Mesendoderm (in vitro differentiated cells): ENCODE measurements around the gene XIRP1.

ENCODE experiments used
- DNase-seq: peaks from one replicate; pipeline ENCODE4 v3.0.0; 2013
- H2AK5ac ChIP-seq: 2 replicates; pipeline ENCODE4 v1.6.1; 2013; ENCODE audit warnings: low read length, inconsistent platforms
- H2BK120ac ChIP-seq: 2 replicates; pipeline ENCODE4 v1.6.1; 2013; ENCODE audit warnings: low read depth, mild to moderate bottlenecking, low read length, moderate library complexity, mixed read lengths
- H2BK15ac ChIP-seq: replicated peaks from 2 replicates; pipeline ENCODE4 v1.6.1; 2013; ENCODE audit warnings: low read depth, mild to moderate bottlenecking, moderate library complexity
- H2BK5ac ChIP-seq: 2 replicates; pipeline ENCODE4 v1.6.1; 2013; ENCODE audit warnings: low read length, inconsistent platforms
- H3K18ac ChIP-seq: 2 replicates; pipeline ENCODE4 v1.6.1; 2013; ENCODE audit warnings: mild to moderate bottlenecking, low read length, mixed read lengths
- H3K23ac ChIP-seq: one replicate; pipeline ENCODE4 v1.6.1; 2013; ENCODE audit warnings: low read length
- H3K27ac ChIP-seq: 2 replicates; pipeline ENCODE4 v1.5.1; 2013; ENCODE audit warnings: low read depth, mild to moderate bottlenecking, inconsistent platforms, low read length, moderate library complexity
- H3K27me3 ChIP-seq: 2 replicates; pipeline ENCODE4 v1.6.1; 2013; ENCODE audit warnings: low read length, control low read depth, mild to moderate bottlenecking, inconsistent platforms; ENCODE audit not compliant: insufficient read depth, poor library complexity
- H3K36me3 ChIP-seq: 2 replicates; pipeline ENCODE4 v1.6.1; 2013; ENCODE audit warnings: low read length, inconsistent platforms; ENCODE audit not compliant: control insufficient read depth, insufficient read depth
- H3K4ac ChIP-seq: one replicate; pipeline ENCODE4 v1.6.1; 2013; ENCODE audit warnings: low read depth, mild to moderate bottlenecking, low read length, moderate library complexity
- H3K4me1 ChIP-seq: 2 replicates; pipeline ENCODE4 v1.6.1; 2013; ENCODE audit warnings: low read depth, low read length, inconsistent platforms; ENCODE audit not compliant: control insufficient read depth
- H3K4me2 ChIP-seq: 2 replicates; pipeline ENCODE4 v1.6.1; 2013; ENCODE audit warnings: low read length
- H3K4me3 ChIP-seq: 2 replicates; pipeline ENCODE4 v1.5.1; 2013; ENCODE audit warnings: mild to moderate bottlenecking, low read length
- H3K56ac ChIP-seq: one replicate; pipeline ENCODE4 v1.6.1; 2013; ENCODE audit warnings: low read length
- H3K79me1 ChIP-seq: 2 replicates; pipeline ENCODE4 v1.6.1; 2013; ENCODE audit warnings: low read length, inconsistent platforms
- H3K79me2 ChIP-seq: 2 replicates; pipeline ENCODE4 v1.6.1; 2013; ENCODE audit warnings: mild to moderate bottlenecking, low read length; ENCODE audit not compliant: control insufficient read depth, insufficient read depth
- H3K9ac ChIP-seq: 2 replicates; pipeline ENCODE4 v1.6.1; 2013; ENCODE audit warnings: low read length, inconsistent platforms
- H4K5ac ChIP-seq: one replicate; pipeline ENCODE4 v1.6.1; 2013; ENCODE audit warnings: low read length
- H4K8ac ChIP-seq: one replicate; pipeline ENCODE4 v1.6.1; 2013; ENCODE audit warnings: low read depth, mild to moderate bottlenecking, control low read depth, low read length, moderate library complexity
- WGBS: extraction: QIAGEN DNeasy Blood & Tissue Kit; methylation state at CpG from one replicate; pipeline ENCODE4 v1.1.7; 2013; ENCODE audit warnings: low lambda C conversion rate, missing lambda C conversion rate; ENCODE audit not compliant: insufficient coverage; ENCODE audit errors: extremely low coverage; 5-methylcytosine and 5-hydroxymethylcytosine counted together

The XIRP1 gene

DNA sequence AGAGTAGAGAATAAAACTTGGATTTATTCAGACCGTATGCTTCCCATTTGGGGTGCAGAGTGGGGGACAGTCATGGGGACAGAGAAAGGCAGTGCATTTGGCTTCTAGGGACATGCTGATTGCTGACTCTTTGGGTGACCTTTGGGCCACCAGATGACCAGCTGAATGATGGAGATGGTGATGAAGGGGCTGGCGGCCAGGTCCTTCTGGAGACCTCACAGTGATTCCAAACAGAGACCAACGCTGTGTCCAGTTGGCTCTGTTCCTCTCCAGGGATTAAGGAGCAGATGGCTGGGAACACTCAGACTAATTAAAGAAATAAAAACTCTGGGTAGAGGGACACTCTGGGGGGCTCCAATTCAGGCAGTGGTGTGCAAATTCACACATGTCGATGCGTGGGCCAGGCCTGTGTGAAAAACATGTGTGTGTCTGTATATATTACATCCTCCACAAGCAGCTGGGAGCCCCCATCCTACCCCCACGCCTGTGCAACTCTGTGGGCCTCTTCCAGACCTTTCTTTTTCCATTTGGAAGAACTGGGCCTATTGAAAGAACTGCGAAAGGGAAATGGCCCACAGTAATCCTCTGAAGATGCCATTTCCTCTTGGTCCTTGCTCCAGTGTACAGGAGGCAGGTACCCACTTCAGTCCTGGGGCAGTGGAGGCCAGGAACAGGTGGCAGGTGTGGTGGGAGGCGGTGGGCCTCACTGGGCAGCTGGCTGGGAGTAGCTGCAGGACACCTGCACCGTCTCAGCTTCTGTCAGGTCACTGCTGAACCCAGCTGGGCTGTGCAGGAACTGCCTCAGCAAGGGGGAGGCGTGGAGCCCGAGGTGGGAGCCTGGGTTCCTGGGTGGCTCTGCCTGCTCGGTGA, 8.9 kb downstream of the XIRP1 start:
- H2BK120ac ChIP-seq = no peak overlapping the region
- no peaks in the 10 kb centered on the region for H3K79me1 ChIP-seq
- H4K8ac ChIP-seq = no peak overlapping the region
- no peak overlapping the region for H4K5ac ChIP-seq
- DNase-seq = no peak
- H2AK5ac ChIP-seq = no peak overlapping the region
- H3K23ac ChIP-seq = no peak overlapping the region
- H3K4me1 ChIP-seq = peaks cover 3% of the 10 kb centered on the region
- no peak overlapping the region for H3K56ac ChIP-seq
- H3K27me3 ChIP-seq = no peaks in the 10 kb centered on the region
- WGBS = no CpG with 5 or more reads among the region's 12 CpGs
- H3K27ac ChIP-seq = no peak overlapping the region
- H3K36me3 ChIP-seq = no peaks in the 10 kb centered on the region
- no peak overlapping the region for H2BK15ac ChIP-seq
- no peak overlapping the region for H3K4me3 ChIP-seq
- H3K4ac ChIP-seq = no peak overlapping the region
- no peak overlapping the region for H2BK5ac ChIP-seq
- H3K4me2 ChIP-seq = no peak overlapping the region
- H3K18ac ChIP-seq = no peak overlapping the region
- no peaks in the 10 kb centered on the region for H3K79me2 ChIP-seq
- H3K9ac ChIP-seq = no peak overlapping the region

DNA sequence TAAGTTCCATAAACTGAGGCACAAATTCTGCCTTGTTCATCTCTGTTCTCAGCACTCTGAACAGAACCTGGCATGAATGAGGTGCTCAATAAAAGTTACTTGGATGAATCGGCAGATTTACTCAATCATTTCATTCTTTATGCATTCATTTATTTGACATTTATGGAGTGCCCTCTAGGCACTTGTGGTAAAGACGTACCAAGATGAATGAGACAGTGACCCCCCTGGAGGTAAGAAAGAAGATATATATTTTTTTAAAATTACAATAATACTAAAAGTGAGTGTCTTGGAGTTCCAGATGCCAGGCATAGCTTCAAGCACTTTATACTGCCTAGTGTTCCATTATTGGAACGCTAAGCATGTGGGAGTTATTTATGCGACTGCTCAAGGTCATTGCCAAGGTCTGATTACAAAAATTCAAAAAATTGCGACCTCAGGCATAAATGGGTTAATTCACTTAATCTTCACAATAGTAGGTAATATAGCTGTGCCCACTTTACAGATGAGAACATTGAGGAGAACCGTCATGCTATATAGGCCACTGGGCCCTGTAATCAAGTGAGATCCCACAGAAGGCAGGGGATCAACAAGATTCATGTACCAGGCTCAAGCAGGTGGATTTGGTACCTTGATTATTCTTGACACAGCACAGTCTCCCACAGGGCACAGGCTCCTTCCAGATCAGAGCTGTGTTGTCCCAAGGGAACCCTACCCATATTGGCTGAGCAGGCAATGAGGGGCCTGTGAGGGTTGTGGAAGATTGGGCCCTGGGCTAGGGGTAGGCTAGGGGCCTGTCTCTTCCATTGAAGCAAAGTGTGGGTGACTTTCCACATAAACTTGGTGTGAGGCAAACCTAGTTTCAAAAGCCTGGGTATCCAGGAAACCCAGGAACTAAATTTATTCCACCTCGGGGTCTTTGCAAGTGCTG, 10.7 kb downstream of the XIRP1 start:
- Histone ChIP-seq H3K36me3 (no peaks in the 10 kb centered on the region), H2BK120ac (no peak overlapping the region), H3K4me3 (no peak overlapping the region), H2AK5ac (no peak overlapping the region), H2BK5ac (no peak overlapping the region), H3K79me2 (no peaks in the 10 kb centered on the region), H3K27me3 (no peaks in the 10 kb centered on the region), H3K4me2 (no peak overlapping the region), H2BK15ac (no peak overlapping the region), H3K4me1 (peaks cover 6% of the 10 kb centered on the region), H4K8ac (no peak overlapping the region), H3K18ac (no peak overlapping the region), H4K5ac (no peak overlapping the region), H3K4ac (no peak overlapping the region), H3K27ac (no peak overlapping the region), H3K56ac (no peak overlapping the region), H3K9ac (no peak overlapping the region), H3K79me1 (no peaks in the 10 kb centered on the region), H3K23ac (no peak overlapping the region)
- no peak for DNase-seq
- no CpG with 5 or more reads among the region's 7 CpGs for WGBS

DNA sequence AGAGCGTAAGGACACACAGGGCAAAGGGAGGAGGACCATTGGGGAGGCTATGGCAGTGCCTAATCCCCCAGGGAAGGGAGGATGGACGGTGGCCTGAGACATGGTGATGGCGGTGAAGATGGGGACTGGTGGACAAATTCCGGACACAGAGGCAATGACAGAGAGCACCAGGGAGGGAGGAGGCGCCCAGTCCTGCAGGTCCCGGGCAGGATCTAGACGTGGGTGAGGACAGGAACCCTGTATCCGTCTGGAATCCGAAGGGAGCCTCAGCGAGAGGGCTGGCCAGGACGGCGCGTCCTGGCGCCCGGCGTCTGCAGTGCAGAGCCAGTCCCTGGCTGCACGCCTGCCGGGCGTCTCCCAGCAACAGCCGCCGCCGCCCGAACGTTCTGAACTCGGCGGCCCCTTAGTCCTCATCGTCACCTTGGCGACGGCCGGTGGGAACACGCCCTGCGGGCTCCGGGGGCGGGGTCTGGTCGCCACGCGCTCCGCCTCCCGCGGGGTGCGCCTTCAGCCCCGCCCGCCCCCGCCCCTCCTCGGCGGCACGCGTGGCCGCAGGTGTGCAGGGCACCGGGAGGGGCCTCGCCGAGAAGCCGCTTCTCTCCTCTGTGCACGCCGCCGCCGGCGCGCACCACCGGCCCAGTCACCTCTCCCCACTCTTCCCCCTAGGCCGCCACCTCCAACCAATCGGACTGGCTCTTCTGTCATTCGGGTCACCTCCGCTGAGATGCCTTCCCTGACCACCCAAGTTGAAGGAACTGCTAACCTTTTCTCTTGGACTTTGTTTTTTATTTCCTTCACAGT, 11.6 kb downstream of the XIRP1 start:
- H3K79me2 ChIP-seq = no peaks in the 10 kb centered on the region
- peak overlapping the region; percentile 11 for H3K4me3 ChIP-seq
- H4K8ac ChIP-seq = no peak overlapping the region
- H4K5ac ChIP-seq = no peak overlapping the region
- no peak overlapping the region for H2BK15ac ChIP-seq
- DNase-seq = peak; percentile 96
- H3K23ac ChIP-seq = no peak overlapping the region
- H3K36me3 ChIP-seq = no peaks in the 10 kb centered on the region
- H3K79me1 ChIP-seq = no peaks in the 10 kb centered on the region
- H3K56ac ChIP-seq = peak overlapping the region; percentile 86
- H3K18ac ChIP-seq = no peak overlapping the region
- H2BK5ac ChIP-seq = no peak overlapping the region
- WGBS = no CpG with 5 or more reads among the region's 64 CpGs
- H3K4me2 ChIP-seq = peak overlapping the region; percentile 80
- peak overlapping the region; percentile 59 for H3K9ac ChIP-seq
- no peaks in the 10 kb centered on the region for H3K27me3 ChIP-seq
- no peak overlapping the region for H2BK120ac ChIP-seq
- no peak overlapping the region for H3K27ac ChIP-seq
- H3K4me1 ChIP-seq = peaks cover 6% of the 10 kb centered on the region
- no peak overlapping the region for H3K4ac ChIP-seq
- no peak overlapping the region for H2AK5ac ChIP-seq

DNA sequence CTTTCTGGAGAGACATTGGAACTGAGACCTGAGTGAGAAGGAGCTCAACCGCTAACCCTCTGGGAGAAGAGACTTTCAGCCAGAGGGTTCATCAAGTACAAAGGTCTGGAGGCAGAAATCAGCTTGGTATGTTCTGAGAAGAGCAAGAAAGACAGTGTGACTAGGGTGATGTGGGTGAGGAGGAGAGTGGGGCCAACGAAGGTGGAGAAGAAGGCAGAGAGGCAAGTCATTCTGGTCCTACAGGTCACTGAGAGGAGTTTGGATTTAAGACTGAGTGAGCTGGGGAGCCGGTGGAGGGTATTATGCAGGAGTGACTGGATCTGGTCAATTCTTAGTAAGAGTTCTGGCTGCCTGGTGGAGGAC, 12.2 kb downstream of the XIRP1 start:
- Histone ChIP-seq H3K56ac (peak overlapping the region; percentile 86), H2BK15ac (no peak overlapping the region), H2BK5ac (no peak overlapping the region), H3K18ac (no peak overlapping the region), H3K27ac (no peak overlapping the region), H2BK120ac (no peak overlapping the region), H3K79me2 (no peaks in the 10 kb centered on the region), H3K9ac (peak overlapping the region; percentile 59), H3K36me3 (no peaks in the 10 kb centered on the region), H3K4me2 (peak overlapping the region; percentile 80), H3K79me1 (no peaks in the 10 kb centered on the region), H4K5ac (no peak overlapping the region), H2AK5ac (no peak overlapping the region), H3K23ac (no peak overlapping the region), H3K4me1 (peaks cover 6% of the 10 kb centered on the region), H4K8ac (no peak overlapping the region), H3K4me3 (no peak overlapping the region), H3K4ac (no peak overlapping the region), H3K27me3 (no peaks in the 10 kb centered on the region)
- DNase-seq = no peak
- no CpG with 5 or more reads among the region's 3 CpGs for WGBS

DNA sequence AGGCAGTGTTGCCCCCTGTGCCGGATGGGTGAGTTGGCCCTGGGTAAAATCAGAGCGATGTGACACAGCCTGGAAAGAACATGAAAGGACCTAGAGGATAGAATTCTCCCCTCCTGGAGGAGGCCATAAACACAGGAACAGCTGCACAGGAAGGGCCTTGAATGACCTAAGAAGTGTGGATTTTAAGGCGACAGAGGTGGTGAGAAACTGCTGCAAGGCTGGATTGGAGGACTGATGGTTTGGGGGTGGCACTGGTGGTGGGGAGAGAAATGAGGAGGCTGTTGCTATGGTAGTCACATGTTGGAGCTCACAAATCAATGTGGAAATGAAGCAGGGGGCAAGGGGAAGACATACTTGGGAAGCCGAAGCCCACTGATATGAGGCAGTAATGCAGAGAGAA, 13.8 kb downstream of the XIRP1 start:
- H3K27ac ChIP-seq = no peak overlapping the region
- no peak overlapping the region for H4K5ac ChIP-seq
- no peak overlapping the region for H3K4me2 ChIP-seq
- no peak overlapping the region for H3K4me3 ChIP-seq
- peak; percentile 74 for DNase-seq
- H3K36me3 ChIP-seq = no peaks in the 10 kb centered on the region
- H3K18ac ChIP-seq = no peak overlapping the region
- H4K8ac ChIP-seq = no peak overlapping the region
- WGBS = no CpG with 5 or more reads among the region's 4 CpGs
- peak overlapping the region; percentile 45 for H3K9ac ChIP-seq
- H3K23ac ChIP-seq = no peak overlapping the region
- H3K79me2 ChIP-seq = no peaks in the 10 kb centered on the region
- no peaks in the 10 kb centered on the region for H3K27me3 ChIP-seq
- H2BK120ac ChIP-seq = no peak overlapping the region
- H3K56ac ChIP-seq = peak overlapping the region; percentile 18
- H2BK5ac ChIP-seq = no peak overlapping the region
- H3K79me1 ChIP-seq = no peaks in the 10 kb centered on the region
- H2BK15ac ChIP-seq = no peak overlapping the region
- H3K4me1 ChIP-seq = peaks cover 6% of the 10 kb centered on the region
- H3K4ac ChIP-seq = peak overlapping the region; percentile 17
- H2AK5ac ChIP-seq = no peak overlapping the region
